NCI-H510A treated with DMSO at 0.1 percent for 48 hours (cell line): ENCODE data around the gene SECTM1.
A peak's percentile ranks its signal among the peaks of the same experiment; 100 is the strongest.

Experiments used
- DNase-seq: peaks from one replicate; lab custom pipeline; 2025; lab: John Stamatoyannopoulos, UW

The SECTM1 gene

GRCh38 chr17:82298538-82299421 lies 34.8 kb downstream of the SECTM1 start:
- DNase-seq = no peak

DNA sequence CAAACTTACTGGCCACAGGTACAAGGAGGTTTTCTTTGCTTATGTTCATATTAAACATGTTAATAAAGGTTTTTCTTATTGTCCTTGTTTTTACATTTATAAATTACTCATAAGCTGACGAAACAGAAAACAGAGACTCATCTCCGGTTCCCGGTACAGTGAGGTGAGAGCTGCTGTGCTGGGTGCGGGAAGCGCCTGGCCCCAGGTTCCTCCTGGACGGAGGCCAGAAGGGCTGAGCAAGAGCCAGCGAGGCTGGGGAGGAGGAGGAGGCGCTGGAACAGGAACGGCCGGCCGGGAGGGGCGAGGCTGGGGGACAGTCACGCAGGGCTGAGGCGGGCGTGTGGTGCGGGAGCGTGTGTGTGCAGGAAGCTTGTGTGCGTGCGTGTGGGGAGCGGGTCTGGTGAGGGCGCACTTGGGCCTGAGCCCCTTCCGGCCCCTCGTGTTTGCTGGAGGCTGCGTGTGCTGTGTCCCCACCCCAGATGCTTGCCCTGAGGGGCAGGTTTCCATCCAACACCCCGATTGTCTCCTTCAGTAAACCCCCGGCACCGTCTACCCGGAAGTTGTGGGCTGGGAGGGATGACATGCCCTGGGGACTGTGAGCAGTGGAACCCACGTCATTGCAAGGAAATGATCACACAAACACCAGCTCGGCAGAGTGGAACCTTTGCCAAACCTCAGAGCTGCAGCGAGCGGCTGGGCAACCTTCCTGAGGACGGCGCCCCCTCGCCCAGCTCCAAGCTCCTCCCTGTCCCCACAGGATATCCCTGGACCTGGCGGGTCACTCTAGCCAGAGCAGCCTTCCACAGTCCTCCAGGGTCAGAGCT lies 35.6 kb downstream of the SECTM1 start:
- peak; percentile 70 for DNase-seq

- peak; percentile 70 for DNase-seq
Observed at GRCh38 chr17:82297280-82297713, 36.3 kb downstream of the SECTM1 start.

- DNase-seq = peak; percentile 31
Observed at GRCh38 chr17:82296511-82297279, 36.9 kb downstream of the SECTM1 start.

- no peak for DNase-seq
Observed at GRCh38 chr17:82295472-82295814, 38.1 kb downstream of the SECTM1 start.

DNA sequence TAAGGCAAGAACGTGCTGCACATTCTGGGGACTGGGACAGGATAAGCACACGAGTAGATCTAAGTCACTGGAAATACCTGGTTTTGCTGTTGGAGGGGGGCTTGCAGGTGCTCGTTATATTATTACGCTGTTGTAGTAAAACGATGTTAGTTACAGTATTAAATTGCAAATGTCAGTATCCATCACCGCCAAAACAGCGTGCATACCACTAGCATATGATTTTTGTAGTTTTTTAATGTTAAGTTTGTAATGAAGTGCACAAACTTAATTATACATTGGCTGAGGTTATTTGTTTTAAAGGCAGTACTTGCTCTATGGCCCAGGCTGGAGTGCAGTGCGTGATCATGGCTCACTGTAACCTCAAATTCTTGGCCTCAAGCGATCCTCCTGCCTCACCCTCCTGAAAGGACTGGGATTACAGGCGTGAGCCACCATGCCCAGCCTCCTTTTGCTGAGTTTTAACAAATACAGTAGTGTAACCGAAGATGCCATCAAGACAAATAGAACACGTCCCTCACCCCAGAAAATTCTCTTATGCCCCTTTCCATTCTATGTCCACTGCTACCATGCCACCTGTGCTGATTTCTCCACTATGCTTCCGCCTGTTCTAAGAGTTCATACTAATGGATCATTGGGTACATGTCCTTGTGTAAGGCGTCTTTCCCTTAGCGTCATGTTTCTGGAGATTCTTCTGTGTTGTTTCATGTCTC lies 39.3 kb downstream of the SECTM1 start:
- no peak for DNase-seq

DNA sequence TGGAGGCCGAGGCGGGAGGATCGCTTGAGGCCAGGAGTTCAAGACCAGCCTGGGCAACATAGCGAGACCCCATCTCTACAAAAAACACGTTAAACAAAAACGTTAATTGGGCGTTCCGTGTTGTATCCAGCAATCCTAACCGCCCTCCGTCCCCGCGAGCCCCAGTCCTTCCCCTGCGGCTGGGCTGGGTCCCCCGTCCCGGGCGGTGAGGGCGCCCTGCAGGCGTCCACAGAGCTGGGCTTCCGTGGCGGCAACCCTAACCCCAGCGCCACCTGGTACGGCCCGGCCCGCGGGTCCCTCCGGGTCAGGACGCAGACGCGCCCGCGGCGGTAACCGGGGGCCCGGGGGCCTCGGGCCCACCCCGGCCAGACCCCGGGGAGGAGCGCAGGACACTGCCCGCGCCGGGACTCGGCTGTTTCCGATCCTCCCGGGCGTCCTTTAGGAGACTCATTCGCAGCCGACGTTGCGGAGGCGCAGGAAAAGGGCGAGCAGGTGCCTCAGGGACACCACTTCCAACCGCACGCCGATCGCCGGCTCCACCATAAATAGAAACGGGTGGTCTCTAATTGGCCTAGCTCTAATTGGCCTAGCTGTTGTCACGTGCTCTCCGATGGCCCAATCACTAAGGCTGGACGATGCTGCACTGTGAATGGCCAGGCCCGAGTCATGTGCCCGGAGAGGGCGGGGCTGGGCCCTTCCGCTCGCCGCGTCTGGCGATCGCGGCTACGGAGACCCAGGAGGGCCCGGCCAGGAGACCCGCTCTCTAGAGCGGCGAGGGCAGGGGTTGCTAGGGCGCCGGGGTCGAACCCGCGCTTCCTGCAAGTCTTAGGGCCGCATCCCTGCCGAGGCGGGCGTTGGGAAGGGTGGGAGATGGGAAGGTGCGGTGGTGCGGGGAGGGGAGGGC lies 41.1 kb downstream of the SECTM1 start:
- DNase-seq = peak; percentile 97

DNA sequence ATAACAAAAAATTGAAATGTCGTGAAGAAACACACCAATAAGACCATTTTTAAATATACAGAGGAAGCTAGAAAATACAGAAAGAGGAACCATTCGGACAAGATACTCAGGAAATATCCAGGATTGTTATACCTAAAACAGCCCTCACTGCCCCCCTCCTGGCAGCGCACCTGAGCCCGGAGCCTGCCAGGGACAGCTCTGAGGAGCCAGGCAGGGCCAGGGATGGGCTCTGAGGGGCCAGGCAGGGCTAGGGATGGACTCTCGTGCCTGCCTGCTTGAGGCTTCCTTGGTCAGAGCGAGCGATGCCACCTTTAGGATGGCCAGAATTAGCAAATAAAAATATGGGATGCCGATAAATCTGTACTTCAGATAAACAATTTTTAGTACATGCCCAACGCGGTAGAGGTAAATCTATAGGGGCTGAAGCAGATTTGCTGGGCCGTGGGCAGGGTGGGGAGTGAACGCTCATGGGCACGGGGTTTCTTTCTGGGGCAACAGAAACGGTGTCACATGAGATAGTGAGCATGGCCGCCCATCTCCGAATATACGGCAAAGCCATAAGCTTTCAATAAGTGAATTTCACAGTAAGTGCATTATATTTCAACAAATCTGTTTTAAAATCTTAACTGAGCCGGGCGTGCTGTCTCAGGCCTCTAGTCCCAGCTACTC lies 41.9 kb downstream of the SECTM1 start:
- no peak for DNase-seq

GRCh38 chr17:82287868-82288801 lies 45.4 kb downstream of the SECTM1 start:
- DNase-seq = no peak

DNA sequence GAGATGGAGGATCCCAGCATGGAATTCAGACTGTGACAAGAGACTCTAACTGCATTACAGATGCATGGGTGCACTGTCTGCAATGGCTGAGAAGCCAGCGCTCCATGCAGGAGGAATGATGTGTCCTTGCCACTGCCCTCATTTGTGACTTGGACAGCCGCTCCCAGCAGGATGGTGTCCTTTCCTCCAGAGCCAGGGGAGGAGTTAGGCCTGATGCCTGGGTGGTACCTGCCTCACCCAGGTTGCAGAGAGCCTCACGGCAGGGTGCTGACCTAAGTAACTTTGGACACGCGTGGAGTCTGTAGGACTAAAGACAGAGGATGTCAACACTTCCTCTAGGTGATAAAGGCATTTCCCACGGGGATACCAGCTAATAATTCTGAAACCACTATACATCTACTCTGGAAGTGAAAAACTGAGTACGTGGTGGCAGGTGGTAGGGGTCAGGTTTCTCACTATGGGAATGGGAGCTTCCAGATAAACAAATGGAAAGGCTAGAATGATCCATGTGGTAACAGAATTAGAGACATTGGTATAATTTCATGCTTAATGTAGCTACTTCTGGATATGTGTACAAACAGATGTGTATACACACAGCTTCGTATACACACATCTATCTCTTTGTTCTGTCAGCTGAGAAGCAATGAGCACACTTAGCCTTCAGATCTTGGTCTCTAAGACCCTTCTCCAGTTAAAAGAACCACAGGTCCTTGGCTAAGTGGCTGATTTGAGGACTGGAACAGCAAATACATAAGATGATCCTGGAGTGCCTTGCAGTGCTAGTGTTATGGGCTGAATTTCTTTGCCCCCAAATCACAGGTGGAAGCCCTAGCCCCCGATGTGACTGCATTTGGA lies 46.3 kb downstream of the SECTM1 start:
- DNase-seq = no peak

DNA sequence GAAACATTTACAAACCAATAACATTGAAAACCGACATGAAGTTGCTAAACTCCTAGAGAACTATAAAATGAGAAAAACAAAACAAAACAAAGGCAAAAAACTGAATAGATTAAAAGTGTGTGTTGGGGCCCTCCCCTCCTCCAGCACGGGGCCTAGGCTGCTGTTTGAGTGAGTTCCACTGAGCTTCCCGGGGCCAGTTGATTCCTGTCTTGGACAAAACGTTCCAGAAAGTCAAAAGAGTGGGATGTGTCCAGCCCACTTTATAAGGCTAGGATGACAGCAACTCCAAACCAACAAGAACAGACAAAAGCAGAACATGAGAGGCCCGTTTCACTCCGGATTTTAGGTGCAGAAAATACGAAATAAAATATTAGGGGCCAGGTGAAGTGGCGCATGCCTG lies 48.4 kb downstream of the SECTM1 start:
- no peak for DNase-seq

DNA sequence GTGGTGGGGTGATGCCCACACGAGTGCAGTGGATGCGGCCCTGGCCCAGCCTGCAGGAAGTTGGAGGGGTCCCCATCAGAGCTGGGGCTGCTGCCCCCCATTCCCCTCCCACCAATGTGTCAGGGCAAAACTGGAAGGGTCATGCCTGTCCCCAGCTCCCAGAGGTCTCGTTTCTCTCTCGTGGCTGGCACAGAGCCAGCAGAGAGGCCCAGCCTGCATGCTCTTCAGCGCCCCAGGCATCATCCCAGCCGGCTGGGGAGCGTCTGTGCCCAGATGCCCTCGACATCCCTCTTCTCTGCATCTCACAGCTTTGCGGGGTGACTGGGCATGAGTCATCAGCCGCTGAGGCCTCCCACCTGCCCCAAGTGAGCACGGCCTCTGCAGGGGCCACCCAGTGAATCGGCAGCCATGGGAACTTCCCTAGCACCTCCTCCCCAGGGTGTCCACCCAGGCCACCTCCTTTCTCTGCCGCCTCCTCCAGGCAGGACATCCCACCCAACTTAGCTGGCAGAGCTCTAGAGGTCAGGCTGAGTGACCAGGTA lies 50.3 kb downstream of the SECTM1 start:
- DNase-seq = peak; percentile 30

- no peak for DNase-seq
Observed at GRCh38 chr17:82282239-82283207, 51.0 kb downstream of the SECTM1 start.

DNA sequence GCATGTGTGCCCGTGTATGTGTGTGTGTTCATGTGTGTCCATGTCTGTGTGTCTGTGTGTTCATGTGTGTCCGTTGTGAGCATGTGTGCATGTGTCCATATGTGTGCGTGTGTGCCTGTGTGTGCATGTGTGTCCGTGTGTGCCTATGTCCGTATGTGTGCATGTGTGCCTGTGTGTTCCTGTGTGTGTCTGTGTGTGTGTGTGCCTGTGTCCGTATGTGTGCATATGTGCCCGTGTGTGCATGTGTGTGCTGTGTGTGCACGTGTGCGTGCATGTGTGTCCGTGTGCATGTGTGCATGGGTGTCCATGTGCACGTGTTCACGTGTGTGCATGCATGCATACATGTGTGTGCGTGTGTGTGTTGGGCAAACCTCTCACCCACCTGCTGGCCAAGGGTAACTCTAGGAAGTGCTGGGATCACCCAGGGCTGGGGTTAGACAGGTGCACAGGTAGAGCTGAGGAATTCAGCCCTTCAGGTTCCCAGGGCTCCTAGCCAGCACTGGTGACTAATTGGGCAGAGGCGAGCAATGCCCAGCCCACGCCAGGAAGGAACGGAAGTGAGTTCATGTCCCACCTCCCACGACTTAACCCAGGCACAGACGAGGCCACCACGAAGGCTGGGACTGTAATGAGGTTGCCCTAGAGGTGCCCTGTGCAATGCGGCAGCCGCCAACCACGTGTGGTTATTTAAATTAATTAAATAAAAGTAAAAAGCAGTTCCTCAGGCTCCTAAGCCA lies 51.9 kb downstream of the SECTM1 start:
- DNase-seq = no peak

DNA sequence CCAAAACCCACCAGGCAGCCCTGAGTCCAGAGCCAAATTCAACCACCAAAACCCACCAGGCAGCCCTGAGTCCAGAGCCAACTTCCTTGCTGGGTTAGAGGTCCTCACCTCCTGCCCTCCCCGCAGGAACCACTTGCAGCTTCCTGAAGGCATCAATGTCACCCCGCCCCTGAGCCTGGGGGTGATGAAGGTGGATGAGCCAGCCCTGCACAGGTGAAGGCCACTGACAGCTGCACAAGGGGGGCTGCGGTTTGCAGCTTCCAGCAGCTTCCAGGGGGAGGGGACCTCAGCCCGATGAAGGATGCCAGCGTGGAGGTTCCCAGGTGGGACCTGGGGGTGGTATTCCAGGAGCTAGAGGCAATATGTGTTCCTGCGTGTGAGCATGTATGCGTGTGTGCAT lies 52.5 kb downstream of the SECTM1 start:
- no peak for DNase-seq

GRCh38 chr17:82280537-82280936 lies 53.0 kb downstream of the SECTM1 start:
- DNase-seq = no peak
